ENCODE results near the gene TMEM208.

The TMEM208 gene

GRCh38 chr16:67237396-67238277 is 10.7 kb downstream of the TMEM208 start:
- DNase-seq: no peak

- DNase-seq: no peak
Observed at GRCh38 chr16:67238278-67238575, 11.3 kb downstream of the TMEM208 start.

GRCh38 chr16:67238806-67239470 is 12.0 kb downstream of the TMEM208 start:
- no peak for DNase-seq

GRCh38 chr16:67240506-67240905 is 13.6 kb downstream of the TMEM208 start:
- DNase-seq: no peak

GRCh38 chr16:67241008-67241900 is 14.3 kb downstream of the TMEM208 start:
- peak; percentile 83 for DNase-seq

- DNase-seq: no peak
Observed at GRCh38 chr16:67242138-67242730, 15.3 kb downstream of the TMEM208 start.

GRCh38 chr16:67243481-67243880 is 16.6 kb downstream of the TMEM208 start:
- DNase-seq: no peak

- peak; percentile 94 for DNase-seq
Observed at GRCh38 chr16:67244387-67245185, 17.7 kb downstream of the TMEM208 start.

GRCh38 chr16:67245186-67245585 is 18.3 kb downstream of the TMEM208 start:
- no peak for DNase-seq

GRCh38 chr16:67245674-67246080 is 18.7 kb downstream of the TMEM208 start:
- no peak for DNase-seq

GRCh38 chr16:67246081-67246755 is 19.3 kb downstream of the TMEM208 start:
- DNase-seq: peak; percentile 87

- no peak for DNase-seq
Observed at GRCh38 chr16:67246756-67247191, 19.8 kb downstream of the TMEM208 start.

- DNase-seq: peak; percentile 93
Observed at GRCh38 chr16:67247192-67248072, 20.5 kb downstream of the TMEM208 start, which contains the start of gene FHOD1. Gene FHOD1 (minus strand): TSS chr16:67247481. CDS start chr16:67247410, 71 bp downstream.

GRCh38 chr16:67248073-67248400 is 21.1 kb downstream of the TMEM208 start:
- no peak for DNase-seq

- DNase-seq: no peak
Observed at GRCh38 chr16:67248401-67249177, 21.7 kb downstream of the TMEM208 start, which contains the start of gene SLC9A5. Gene SLC9A5 (plus strand): TSS chr16:67248979. CDS start chr16:67249015, 36 bp downstream.

GRCh38 chr16:67249178-67250044 is 22.5 kb downstream of the TMEM208 start:
- no peak for DNase-seq

- no peak for DNase-seq
Observed at GRCh38 chr16:67250045-67250327, 23.1 kb downstream of the TMEM208 start.
